Measurements from ENCODE around the gene REV3L. TPM values are rescaled to one million over a fixed set of nuclear protein-coding genes. Genes with fewer than 3 reads are reported as not detected.

The REV3L gene
- total and polyA plus RNA-seq, 2 donors (not counting 1 experiment from before 2014, with no cell fraction given): 4.7 to 37.9 TPM

DNA sequence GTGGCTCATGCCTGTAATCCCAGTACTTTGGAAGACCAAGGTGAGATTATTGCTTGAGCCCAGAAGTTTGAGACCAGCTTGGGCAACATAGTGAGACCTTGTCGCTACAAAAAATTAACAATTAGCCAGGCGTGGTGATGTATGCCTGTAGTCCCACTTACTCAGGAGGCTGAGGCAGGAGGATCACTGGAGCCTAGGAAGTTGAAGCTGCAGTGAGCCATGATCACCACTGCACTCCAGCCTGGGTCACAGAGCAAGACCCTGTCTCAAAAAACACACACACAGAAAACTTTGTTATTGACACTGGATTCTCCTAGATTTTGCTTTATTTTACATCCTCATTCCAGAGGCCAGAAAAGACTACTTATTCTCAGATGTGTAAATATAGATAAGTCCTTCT is 9.5 kb upstream of the REV3L start:
- no peak overlapping the region for H3K4me3 Mint-ChIP-seq
- H3K27ac Mint-ChIP-seq: no peak overlapping the region
- DNase-seq: no peak
- Histone ChIP-seq H4K20me1 (ENCODE audit: control insufficient read depth, insufficient read depth, low read length, poor library complexity, severe bottlenecking) (no peaks in the 10 kb centered on the region), H3K79me2 (ENCODE audit: control insufficient read depth, insufficient read depth, low read length) (peaks cover 70% of the 10 kb centered on the region), H3K4me2 (replicated peaks; ENCODE audit: low read depth, low read length, poor library complexity, severe bottlenecking) (no peak overlapping the region), H3K9ac (ENCODE audit: low read length) (no peak overlapping the region), H3K9me3 (ENCODE audit: control extremely low read depth in 1 of 3, control insufficient read depth in 2 of 3, insufficient read depth in 1 of 3, low read length in 2 of 3) (no peaks in the 10 kb centered on the region), H3K4me3 (ENCODE audit: control extremely low read depth in 1 of 5, extremely low read depth in 1 of 5, insufficient read depth in 1 of 5, low read depth in 2 of 5, low read length in 4 of 5) (no peak overlapping the region), H3K36me3 (replicated peaks in 1 of 2; ENCODE audit: control extremely low read depth in 1 of 2, control insufficient read depth in 1 of 2, extremely low read depth in 1 of 2, insufficient read depth in 2 of 2, low read length in 1 of 2) (no peaks in the 10 kb centered on the region), H2AFZ (ENCODE audit: insufficient read depth, low read depth, low read length, poor library complexity, severe bottlenecking) (no peak overlapping the region), H3K27ac (ENCODE audit: low read length in 2 of 2) (no peak overlapping the region), H3K4me1 (ENCODE audit: control insufficient read depth in 2 of 2, insufficient read depth in 2 of 2, low read length in 2 of 2) (peaks cover 0 to 3% of the 10 kb centered on the region in 2 donors), H3K27me3 (replicated peaks in 1 of 4; ENCODE audit: control extremely low read depth in 1 of 4, control insufficient read depth in 3 of 4, insufficient read depth in 4 of 4, low read length in 3 of 4) (no peaks in the 10 kb centered on the region)
- intact Hi-C loops (cut with micrococcal nuclease): no loop called here
- TF ChIP-seq EZH2 (IDR thresholded peaks at IDR 0.05; ENCODE audit: borderline replicate concordance, insufficient read depth, low read depth, low read length, poor library complexity, severe bottlenecking): no peak
- TF ChIP-seq, protein P1, sequence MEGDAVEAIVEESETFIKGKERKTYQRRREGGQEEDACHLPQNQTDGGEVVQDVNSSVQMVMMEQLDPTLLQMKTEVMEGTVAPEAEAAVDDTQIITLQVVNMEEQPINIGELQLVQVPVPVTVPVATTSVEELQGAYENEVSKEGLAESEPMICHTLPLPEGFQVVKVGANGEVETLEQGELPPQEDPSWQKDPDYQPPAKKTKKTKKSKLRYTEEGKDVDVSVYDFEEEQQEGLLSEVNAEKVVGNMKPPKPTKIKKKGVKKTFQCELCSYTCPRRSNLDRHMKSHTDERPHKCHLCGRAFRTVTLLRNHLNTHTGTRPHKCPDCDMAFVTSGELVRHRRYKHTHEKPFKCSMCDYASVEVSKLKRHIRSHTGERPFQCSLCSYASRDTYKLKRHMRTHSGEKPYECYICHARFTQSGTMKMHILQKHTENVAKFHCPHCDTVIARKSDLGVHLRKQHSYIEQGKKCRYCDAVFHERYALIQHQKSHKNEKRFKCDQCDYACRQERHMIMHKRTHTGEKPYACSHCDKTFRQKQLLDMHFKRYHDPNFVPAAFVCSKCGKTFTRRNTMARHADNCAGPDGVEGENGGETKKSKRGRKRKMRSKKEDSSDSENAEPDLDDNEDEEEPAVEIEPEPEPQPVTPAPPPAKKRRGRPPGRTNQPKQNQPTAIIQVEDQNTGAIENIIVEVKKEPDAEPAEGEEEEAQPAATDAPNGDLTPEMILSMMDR (IDR thresholded peaks at IDR 0.05): no peak
- H3K27me3 Mint-ChIP-seq: no peaks in the 10 kb centered on the region
- ATAC-seq (ENCODE audit: low read depth): no peak
- peaks cover 9% of the 10 kb centered on the region for H3K4me1 Mint-ChIP-seq
- POLR2A ChIA-PET: no interaction called here
- CTCF ChIA-PET: no interaction called here
- 93% methylated on average over 2 of the region's 2 CpGs for WGBS (ENCODE audit: insufficient coverage)
- H3K9me3 Mint-ChIP-seq (ENCODE audit: insufficient read depth): no peaks in the 10 kb centered on the region

DNA sequence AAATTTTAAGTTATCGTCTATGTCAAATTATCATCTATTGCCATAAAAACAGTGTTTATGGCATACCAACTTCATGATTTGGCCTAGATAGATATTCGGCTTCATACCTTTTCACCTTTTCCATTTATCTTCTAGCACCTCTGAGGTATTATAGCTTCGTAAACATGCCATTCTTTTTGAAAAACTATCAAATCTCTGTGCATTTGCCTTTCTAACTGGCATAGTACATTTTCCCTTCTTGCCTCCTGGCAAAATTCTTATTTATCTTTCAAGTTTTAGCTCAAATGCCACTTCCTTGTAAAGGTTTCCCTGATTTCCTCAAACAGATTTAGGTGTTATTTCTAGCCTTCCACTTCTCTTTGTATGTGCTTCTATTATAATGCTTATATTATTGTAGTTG is 7.0 kb upstream of the REV3L start:
- H3K36me3 ChIP-seq (replicated peaks in 1 of 2; ENCODE audit: control extremely low read depth in 1 of 2, control insufficient read depth in 1 of 2, extremely low read depth in 1 of 2, insufficient read depth in 2 of 2, low read length in 1 of 2): no peaks in the 10 kb centered on the region
- H3K4me3 Mint-ChIP-seq: no peak overlapping the region
- H3K4me1 ChIP-seq (ENCODE audit: control insufficient read depth in 2 of 2, insufficient read depth in 2 of 2, low read length in 2 of 2): peaks cover 0 to 3% of the 10 kb centered on the region in 2 donors
- DNase-seq: no peak
- no peak overlapping the region for H3K4me3 ChIP-seq (ENCODE audit: control extremely low read depth in 1 of 5, extremely low read depth in 1 of 5, insufficient read depth in 1 of 5, low read depth in 2 of 5, low read length in 4 of 5)
- H3K9me3 ChIP-seq (ENCODE audit: control extremely low read depth in 1 of 3, control insufficient read depth in 2 of 3, insufficient read depth in 1 of 3, low read length in 2 of 3): no peaks in the 10 kb centered on the region
- ATAC-seq (ENCODE audit: low read depth): no peak
- peaks cover 75% of the 10 kb centered on the region for H3K79me2 ChIP-seq (ENCODE audit: control insufficient read depth, insufficient read depth, low read length)
- CTCF ChIA-PET: interaction anchor here (2.0 kb wide), 1 partner anchor 12 kb away, joined by 4 read pairs; no protein-coding TSS in a partner anchor
- H3K9ac ChIP-seq (ENCODE audit: low read length): no peak overlapping the region
- intact Hi-C loops (cut with micrococcal nuclease): no loop called here
- peaks cover 23% of the 10 kb centered on the region for H3K4me1 Mint-ChIP-seq
- H4K20me1 ChIP-seq (ENCODE audit: control insufficient read depth, insufficient read depth, low read length, poor library complexity, severe bottlenecking): no peaks in the 10 kb centered on the region
- H3K27me3 ChIP-seq (replicated peaks in 1 of 4; ENCODE audit: control extremely low read depth in 1 of 4, control insufficient read depth in 3 of 4, insufficient read depth in 4 of 4, low read length in 3 of 4): no peaks in the 10 kb centered on the region
- WGBS (ENCODE audit: insufficient coverage): 100% methylated on average over 3 of the region's 3 CpGs
- H3K4me2 ChIP-seq (replicated peaks; ENCODE audit: low read depth, low read length, poor library complexity, severe bottlenecking): no peak overlapping the region
- H2AFZ ChIP-seq (ENCODE audit: insufficient read depth, low read depth, low read length, poor library complexity, severe bottlenecking): no peak overlapping the region
- H3K9me3 Mint-ChIP-seq (ENCODE audit: insufficient read depth): no peaks in the 10 kb centered on the region
- H3K27ac ChIP-seq (ENCODE audit: low read length in 2 of 2): no peak overlapping the region
- H3K27me3 Mint-ChIP-seq: no peaks in the 10 kb centered on the region
- TF ChIP-seq, protein P1 (IDR thresholded peaks at IDR 0.05): no peak
- no peak for TF ChIP-seq EZH2 (IDR thresholded peaks at IDR 0.05; ENCODE audit: borderline replicate concordance, insufficient read depth, low read depth, low read length, poor library complexity, severe bottlenecking)
- H3K27ac Mint-ChIP-seq: no peak overlapping the region
- POLR2A ChIA-PET: interaction anchor here (0.6 kb wide), 1 partner anchor 162 kb away, joined by 4 read pairs; no protein-coding TSS in a partner anchor
